Activated gamma-delta T cell treated with anti-CD3 and anti-CD28 coated beads, Interleukin-2, amount 50 U/mL, for 16 hours (primary cell): Measurements from ENCODE around the gene PWWP2A.
A peak's percentile ranks its signal among the peaks of the same experiment; 100 is the strongest.
"Not testable (repeated sequence)": the region's sequence is repeated elsewhere in the genome, so short reads cannot be mapped to it uniquely, and the experiment has no call there.

Experiments used
- DNase-seq: peaks from one replicate; pipeline ENCODE4 v3.0.0-alpha.2; 2020; ENCODE audit warnings: low read depth

The PWWP2A gene

GRCh38 chr5:160119142-160119904, at the start of gene PWWP2A:
Gene PWWP2A (minus strand): TSS chr5:160119450. CDS start chr5:160119388, 62 bp downstream.
- DNase-seq, result peak; percentile 96

- no peak for DNase-seq
Measured at GRCh38 chr5:160167624-160168165, 48.4 kb upstream of the PWWP2A start.

- DNase-seq, result no peak
Measured at GRCh38 chr5:160166973-160167623, 47.8 kb upstream of the PWWP2A start.

GRCh38 chr5:160166069-160166972, 47.1 kb upstream of the PWWP2A start:
- no peak for DNase-seq

- DNase-seq, result no peak
Measured at GRCh38 chr5:160165137-160166068, 46.2 kb upstream of the PWWP2A start.

GRCh38 chr5:160162910-160163309, 43.7 kb upstream of the PWWP2A start:
- DNase-seq, result no peak

GRCh38 chr5:160161626-160162025, 42.4 kb upstream of the PWWP2A start:
- DNase-seq, result no peak

- DNase-seq, result not testable (repeated sequence)
Measured at GRCh38 chr5:160160875-160161274, 41.6 kb upstream of the PWWP2A start.

- DNase-seq, result no peak
Measured at GRCh38 chr5:160159991-160160792, 40.9 kb upstream of the PWWP2A start.

GRCh38 chr5:160158087-160158486, 38.8 kb upstream of the PWWP2A start:
- DNase-seq, result no peak

- DNase-seq, result no peak
Measured at GRCh38 chr5:160155017-160155750, 35.9 kb upstream of the PWWP2A start.

- no peak for DNase-seq
Measured at GRCh38 chr5:160152901-160153300, 33.7 kb upstream of the PWWP2A start.

- no peak for DNase-seq
Measured at GRCh38 chr5:160152287-160152686, 33.0 kb upstream of the PWWP2A start.

GRCh38 chr5:160151017-160151416, 31.8 kb upstream of the PWWP2A start:
- no peak for DNase-seq

- DNase-seq, result no peak
Measured at GRCh38 chr5:160150381-160150780, 31.1 kb upstream of the PWWP2A start.

- not testable (repeated sequence) for DNase-seq
Measured at GRCh38 chr5:160144436-160144835, 25.2 kb upstream of the PWWP2A start.

- DNase-seq, result no peak
Measured at GRCh38 chr5:160134332-160134731, 15.1 kb upstream of the PWWP2A start.

GRCh38 chr5:160133918-160134304, 14.7 kb upstream of the PWWP2A start:
- no peak for DNase-seq

- no peak for DNase-seq
Measured at GRCh38 chr5:160133071-160133917, 14.0 kb upstream of the PWWP2A start.
